GM23338 (cell line): Measurements from ENCODE around the gene CLTA. TPM values are rescaled to one million over a fixed set of nuclear protein-coding genes. Genes with fewer than 3 reads are reported as not detected.

Source experiments
- ATAC-seq: fragments of 200-7000 bp; cut with Tn5 transposase; 3 replicates; pipeline ENCODE4 v1.9.1; 2020
- DNase-seq: peaks from one replicate; pipeline ENCODE4 v3.0.0-alpha.2; 2015; ENCODE audit warnings: low spot score
- H2AFZ ChIP-seq: fragments of 200-600 bp; sonication (generic); 2 replicates; pipeline ENCODE4 v1.8.0; 2016; ENCODE audit warnings: antibody characterized with exemption, mild to moderate bottlenecking, moderate library complexity
- H3F3A ChIP-seq: fragments of 200-600 bp; sonication (generic); replicated peaks from 2 replicates; pipeline ENCODE4 v1.8.0; 2017; ENCODE audit warnings: antibody characterized with exemption, mixed run types, low read depth
- H3K27ac ChIP-seq: fragments of 200-600 bp; sonication (generic); 2 replicates; pipeline ENCODE4 v1.6.1; 2016; ENCODE audit warnings: low read depth
- H3K27me3 ChIP-seq: fragments of 200-600 bp; sonication (generic); 2 replicates; pipeline ENCODE4 v1.8.0; 2016; ENCODE audit warnings: mild to moderate bottlenecking, mixed run types, moderate library complexity; ENCODE audit not compliant: insufficient read depth
- H3K36me3 ChIP-seq: fragments of 200-600 bp; sonication (generic); 2 replicates; pipeline ENCODE4 v1.8.0; 2016; ENCODE audit warnings: mild to moderate bottlenecking; ENCODE audit not compliant: insufficient read depth
- H3K4me1 ChIP-seq: fragments of 200-600 bp; sonication (generic); 2 replicates; pipeline ENCODE4 v1.8.0; 2016; ENCODE audit warnings: mild to moderate bottlenecking, moderate library complexity; ENCODE audit not compliant: insufficient read depth
- H3K4me2 ChIP-seq: fragments of 200-600 bp; sonication (generic); 2 replicates; pipeline ENCODE4 v1.7.1; 2017; ENCODE audit warnings: mixed run types
- H3K4me3 ChIP-seq: fragments of 200-600 bp; sonication (generic); 2 replicates; pipeline ENCODE4 v1.6.1; 2016; ENCODE audit warnings: mixed run types
- H3K79me2 ChIP-seq: fragments of 200-600 bp; sonication (generic); replicated peaks from 2 replicates; pipeline ENCODE4 v1.8.0; 2017; ENCODE audit warnings: mild to moderate bottlenecking; ENCODE audit not compliant: insufficient read depth
- H3K9me2 ChIP-seq: fragments of 200-600 bp; sonication (generic); 2 replicates; pipeline ENCODE4 v1.8.0; 2017; ENCODE audit not compliant: insufficient read depth
- H4K20me1 ChIP-seq: fragments of 200-600 bp; sonication (generic); replicated peaks from 2 replicates; pipeline ENCODE4 v1.8.0; 2017; ENCODE audit warnings: mild to moderate bottlenecking; ENCODE audit not compliant: insufficient read depth
- H3K27ac Mint-ChIP-seq: 2 replicates; pipeline ENCODE4 v1.8.0; 2020; ENCODE audit warnings: inconsistent platforms, mild to moderate bottlenecking, moderate library complexity, mixed read lengths
- H3K27me3 Mint-ChIP-seq: 3 replicates; pipeline ENCODE4 v1.8.0; 2022; ENCODE audit warnings: low read depth, mild to moderate bottlenecking, moderate library complexity, mixed read lengths, inconsistent platforms; ENCODE audit not compliant: insufficient read depth, poor library complexity
- H3K36me3 Mint-ChIP-seq: 3 replicates; pipeline ENCODE4 v1.8.0; 2021; ENCODE audit warnings: low read depth, mild to moderate bottlenecking, inconsistent platforms, moderate library complexity, mixed read lengths
- H3K4me1 Mint-ChIP-seq: 3 replicates; pipeline ENCODE4 v1.8.0; 2020; ENCODE audit warnings: mild to moderate bottlenecking, inconsistent platforms, mixed read lengths
- H3K4me3 Mint-ChIP-seq: 3 replicates; pipeline ENCODE4 v1.8.0; 2021; ENCODE audit warnings: moderate library complexity, mild to moderate bottlenecking, inconsistent platforms, mixed read lengths
- H3K9me3 Mint-ChIP-seq: 3 replicates; pipeline ENCODE4 v1.8.0; 2020; ENCODE audit warnings: moderate library complexity, mild to moderate bottlenecking, inconsistent platforms, mixed read lengths
- CREB1 ChIP-seq: fragments of 250-450 bp; sonication (Bioruptor Pico); IDR thresholded peaks from 2 replicates; pipeline ENCODE4 v1.5.0; 2020; ENCODE audit warnings: low read depth, mild to moderate bottlenecking, moderate library complexity
- EZH2 ChIP-seq: fragments of 200-600 bp; sonication (generic); IDR thresholded peaks from one replicate; pipeline ENCODE4 v1.8.0; 2017; ENCODE audit warnings: antibody characterized with exemption, mild to moderate bottlenecking, low read depth; ENCODE audit not compliant: unreplicated experiment
- EZH2phosphoT487 ChIP-seq: fragments of 200-600 bp; sonication (generic); IDR thresholded peaks from one replicate; pipeline ENCODE4 v1.8.1; 2018; ENCODE audit warnings: antibody characterized with exemption; ENCODE audit not compliant: unreplicated experiment
- JUNB ChIP-seq: IDR thresholded peaks from one replicate; pipeline ENCODE4 v1.6.1; 2016; ENCODE audit warnings: antibody characterized with exemption; ENCODE audit not compliant: unreplicated experiment
- NANOG ChIP-seq: IDR thresholded peaks from 2 replicates; pipeline ENCODE4 v1.6.1; 2016; ENCODE audit warnings: antibody characterized with exemption, borderline replicate concordance
- POLR2AphosphoS5 ChIP-seq: IDR thresholded peaks from 2 replicates; pipeline ENCODE4 v1.6.1; 2016; ENCODE audit warnings: antibody characterized with exemption, low read depth
- ZNF114 ChIP-seq: fragments of 250-450 bp; sonication (Bioruptor Pico); IDR thresholded peaks from 2 replicates; pipeline ENCODE4 v1.5.0; 2020; ENCODE audit warnings: mild to moderate bottlenecking, moderate library complexity
- ZNF331 ChIP-seq: fragments of 250-450 bp; sonication (Bioruptor Pico); IDR thresholded peaks from 2 replicates; pipeline ENCODE4 v1.5.0; 2020; ENCODE audit warnings: low read depth, mild to moderate bottlenecking, moderate library complexity
- polyA plus RNA-seq: library from polyadenylated mRNA; unstranded; fragments of >200 nt; fragmentation: Nextera tagmentation; extraction: Ambion mirVana; gene quantifications from 2 replicates; pipeline ENCODE4 v1.2.1, GENCODE V29; 2016
- total RNA-seq: library from RNA; depleted of rRNA; stranded (reverse); fragments of >200 nt; shearing (Covaris generic); gene quantifications from 2 replicates; pipeline ENCODE4 v1.2.3, GENCODE V29; 2014
- TF ChIP-seq, protein P1 (sequence below): IDR thresholded peaks from 2 replicates; pipeline ENCODE4 v1.6.1; 2016; ENCODE audit warnings: antibody characterized with exemption
- TF ChIP-seq, protein P2 (sequence below), 2 experiments: fragments of 200-600 bp in 1 of 2; sonication (generic) in 1 of 2; conservative IDR thresholded peaks; 2 replicates each; pipeline versions ENCODE4 v1.5.1 to v1.6.1; 2016 to 2017; ENCODE audit warnings: antibody characterized with exemption in 2 of 2, low read depth in 2 of 2, mild to moderate bottlenecking in 2 of 2, moderate library complexity in 1 of 2
- TF ChIP-seq, protein P3 (sequence below): fragments of 250-450 bp; sonication (Bioruptor Pico); IDR thresholded peaks from 2 replicates; pipeline ENCODE4 v1.5.0; 2020; ENCODE audit warnings: mild to moderate bottlenecking, moderate library complexity

The CLTA gene
- total and polyA plus RNA-seq, 2 experiments from 2014 or later: 223 to 259 TPM

DNA sequence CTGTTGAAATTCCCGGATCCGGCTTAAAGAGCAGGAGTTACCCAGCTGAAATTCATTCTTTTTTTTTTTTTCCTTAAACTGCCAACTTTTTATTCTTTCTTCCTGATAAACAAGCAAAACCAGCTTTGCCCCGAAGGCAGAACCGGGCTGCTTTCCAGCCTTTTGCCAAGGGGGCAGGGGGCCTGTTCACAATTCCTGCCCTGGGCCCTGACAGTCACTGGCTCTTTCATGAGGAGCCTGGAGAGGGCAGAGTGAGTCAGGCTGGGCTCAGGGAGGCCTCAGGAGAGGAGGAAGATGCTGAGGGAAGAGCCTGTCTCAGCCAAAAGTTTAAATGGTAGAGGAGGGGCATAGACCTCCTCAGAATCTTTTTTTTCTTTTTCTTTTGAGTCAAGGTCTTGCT is 49.4 kb upstream of the CLTA start:
- H3K36me3 Mint-ChIP-seq: peaks cover 12% of the 10 kb centered on the region
- TF ChIP-seq, protein P1, sequence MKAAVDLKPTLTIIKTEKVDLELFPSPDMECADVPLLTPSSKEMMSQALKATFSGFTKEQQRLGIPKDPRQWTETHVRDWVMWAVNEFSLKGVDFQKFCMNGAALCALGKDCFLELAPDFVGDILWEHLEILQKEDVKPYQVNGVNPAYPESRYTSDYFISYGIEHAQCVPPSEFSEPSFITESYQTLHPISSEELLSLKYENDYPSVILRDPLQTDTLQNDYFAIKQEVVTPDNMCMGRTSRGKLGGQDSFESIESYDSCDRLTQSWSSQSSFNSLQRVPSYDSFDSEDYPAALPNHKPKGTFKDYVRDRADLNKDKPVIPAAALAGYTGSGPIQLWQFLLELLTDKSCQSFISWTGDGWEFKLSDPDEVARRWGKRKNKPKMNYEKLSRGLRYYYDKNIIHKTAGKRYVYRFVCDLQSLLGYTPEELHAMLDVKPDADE: no peak
- TF ChIP-seq, protein P2, sequence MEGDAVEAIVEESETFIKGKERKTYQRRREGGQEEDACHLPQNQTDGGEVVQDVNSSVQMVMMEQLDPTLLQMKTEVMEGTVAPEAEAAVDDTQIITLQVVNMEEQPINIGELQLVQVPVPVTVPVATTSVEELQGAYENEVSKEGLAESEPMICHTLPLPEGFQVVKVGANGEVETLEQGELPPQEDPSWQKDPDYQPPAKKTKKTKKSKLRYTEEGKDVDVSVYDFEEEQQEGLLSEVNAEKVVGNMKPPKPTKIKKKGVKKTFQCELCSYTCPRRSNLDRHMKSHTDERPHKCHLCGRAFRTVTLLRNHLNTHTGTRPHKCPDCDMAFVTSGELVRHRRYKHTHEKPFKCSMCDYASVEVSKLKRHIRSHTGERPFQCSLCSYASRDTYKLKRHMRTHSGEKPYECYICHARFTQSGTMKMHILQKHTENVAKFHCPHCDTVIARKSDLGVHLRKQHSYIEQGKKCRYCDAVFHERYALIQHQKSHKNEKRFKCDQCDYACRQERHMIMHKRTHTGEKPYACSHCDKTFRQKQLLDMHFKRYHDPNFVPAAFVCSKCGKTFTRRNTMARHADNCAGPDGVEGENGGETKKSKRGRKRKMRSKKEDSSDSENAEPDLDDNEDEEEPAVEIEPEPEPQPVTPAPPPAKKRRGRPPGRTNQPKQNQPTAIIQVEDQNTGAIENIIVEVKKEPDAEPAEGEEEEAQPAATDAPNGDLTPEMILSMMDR (conservative IDR thresholded peaks at IDR 0.05; ENCODE audit: low read depth in 2 of 2): peak; percentile 36 to 61
- no peak for TF ChIP-seq JUNB
- Histone ChIP-seq H3K27me3 (peaks cover 38% of the 10 kb centered on the region), H3K4me2 (no peak overlapping the region), H3K27ac (no peak overlapping the region), H3K4me3 (no peak overlapping the region), H4K20me1 (peaks cover 6% of the 10 kb centered on the region; the same call in 1 of the 2 replicates), H3K36me3 (no peaks in the 10 kb centered on the region), H3K9me2 (0 out of 2 replicates have a peak, but pooled peaks cover 3% of the 10 kb centered on the region), H3K79me2 (no peaks in the 10 kb centered on the region), H2AFZ (no peak overlapping the region), H3K4me1 (peaks cover 11% of the 10 kb centered on the region; the same call in 1 of the 2 replicates), H3F3A (no peaks in the 10 kb centered on the region)
- DNase-seq (peak; percentile 59), ATAC-seq (peak; percentile 48)
- peaks cover 11% of the 10 kb centered on the region for H3K9me3 Mint-ChIP-seq
- H3K27me3 Mint-ChIP-seq: peaks cover 26% of the 10 kb centered on the region
- no peak overlapping the region for H3K4me3 Mint-ChIP-seq
- peaks cover 16% of the 10 kb centered on the region for H3K4me1 Mint-ChIP-seq
- no peak overlapping the region for H3K27ac Mint-ChIP-seq

DNA sequence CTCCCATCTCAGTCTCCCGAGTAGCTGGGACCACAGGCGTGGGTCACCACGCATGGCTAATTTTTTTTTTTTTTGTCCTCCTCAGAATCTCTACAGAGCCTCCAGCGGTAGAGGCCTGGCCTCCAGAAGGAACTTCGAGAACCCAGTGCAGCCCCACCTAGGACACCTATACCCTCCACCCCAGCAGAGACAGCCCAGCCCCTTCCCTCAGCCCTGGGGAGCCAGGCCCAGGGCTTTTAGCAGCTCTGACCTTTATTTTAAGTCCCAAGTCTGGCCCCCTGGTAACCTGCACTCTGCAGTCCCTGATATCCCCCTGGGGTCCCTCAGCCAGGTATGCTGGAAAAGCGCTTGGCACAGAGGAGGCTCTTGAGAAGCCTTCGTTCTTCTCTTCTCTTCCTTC is 49.0 kb upstream of the CLTA start:
- no peak overlapping the region for H3K4me3 Mint-ChIP-seq
- Histone ChIP-seq H3K27me3 (peaks cover 35% of the 10 kb centered on the region), H3K4me2 (no peak overlapping the region), H3K9me2 (0 out of 2 replicates have a peak, but pooled peaks cover 3% of the 10 kb centered on the region), H3K4me3 (no peak overlapping the region), H3K36me3 (no peaks in the 10 kb centered on the region), H3K27ac (no peak overlapping the region), H3K79me2 (no peaks in the 10 kb centered on the region), H3K4me1 (peaks cover 11% of the 10 kb centered on the region; the same call in 1 of the 2 replicates), H2AFZ (no peak overlapping the region), H3F3A (no peaks in the 10 kb centered on the region), H4K20me1 (peaks cover 6% of the 10 kb centered on the region; the same call in 1 of the 2 replicates)
- DNase-seq: no peak
- H3K4me1 Mint-ChIP-seq: peaks cover 16% of the 10 kb centered on the region
- H3K9me3 Mint-ChIP-seq: peaks cover 13% of the 10 kb centered on the region
- peaks cover 26% of the 10 kb centered on the region for H3K27me3 Mint-ChIP-seq
- peaks cover 14% of the 10 kb centered on the region for H3K36me3 Mint-ChIP-seq
- ATAC-seq: no peak
- H3K27ac Mint-ChIP-seq: no peak overlapping the region
- TF ChIP-seq, protein P1: no peak
- TF ChIP-seq CREB1 (CRISPR knock-in tag) (no peak), NANOG (no peak), POLR2AphosphoS5 (no peak), EZH2 (no peak), ZNF331 (CRISPR knock-in tag) (no peak), JUNB (no peak), EZH2phosphoT487 (no peak), ZNF114 (CRISPR knock-in tag) (no peak)
- TF ChIP-seq, protein P3, sequence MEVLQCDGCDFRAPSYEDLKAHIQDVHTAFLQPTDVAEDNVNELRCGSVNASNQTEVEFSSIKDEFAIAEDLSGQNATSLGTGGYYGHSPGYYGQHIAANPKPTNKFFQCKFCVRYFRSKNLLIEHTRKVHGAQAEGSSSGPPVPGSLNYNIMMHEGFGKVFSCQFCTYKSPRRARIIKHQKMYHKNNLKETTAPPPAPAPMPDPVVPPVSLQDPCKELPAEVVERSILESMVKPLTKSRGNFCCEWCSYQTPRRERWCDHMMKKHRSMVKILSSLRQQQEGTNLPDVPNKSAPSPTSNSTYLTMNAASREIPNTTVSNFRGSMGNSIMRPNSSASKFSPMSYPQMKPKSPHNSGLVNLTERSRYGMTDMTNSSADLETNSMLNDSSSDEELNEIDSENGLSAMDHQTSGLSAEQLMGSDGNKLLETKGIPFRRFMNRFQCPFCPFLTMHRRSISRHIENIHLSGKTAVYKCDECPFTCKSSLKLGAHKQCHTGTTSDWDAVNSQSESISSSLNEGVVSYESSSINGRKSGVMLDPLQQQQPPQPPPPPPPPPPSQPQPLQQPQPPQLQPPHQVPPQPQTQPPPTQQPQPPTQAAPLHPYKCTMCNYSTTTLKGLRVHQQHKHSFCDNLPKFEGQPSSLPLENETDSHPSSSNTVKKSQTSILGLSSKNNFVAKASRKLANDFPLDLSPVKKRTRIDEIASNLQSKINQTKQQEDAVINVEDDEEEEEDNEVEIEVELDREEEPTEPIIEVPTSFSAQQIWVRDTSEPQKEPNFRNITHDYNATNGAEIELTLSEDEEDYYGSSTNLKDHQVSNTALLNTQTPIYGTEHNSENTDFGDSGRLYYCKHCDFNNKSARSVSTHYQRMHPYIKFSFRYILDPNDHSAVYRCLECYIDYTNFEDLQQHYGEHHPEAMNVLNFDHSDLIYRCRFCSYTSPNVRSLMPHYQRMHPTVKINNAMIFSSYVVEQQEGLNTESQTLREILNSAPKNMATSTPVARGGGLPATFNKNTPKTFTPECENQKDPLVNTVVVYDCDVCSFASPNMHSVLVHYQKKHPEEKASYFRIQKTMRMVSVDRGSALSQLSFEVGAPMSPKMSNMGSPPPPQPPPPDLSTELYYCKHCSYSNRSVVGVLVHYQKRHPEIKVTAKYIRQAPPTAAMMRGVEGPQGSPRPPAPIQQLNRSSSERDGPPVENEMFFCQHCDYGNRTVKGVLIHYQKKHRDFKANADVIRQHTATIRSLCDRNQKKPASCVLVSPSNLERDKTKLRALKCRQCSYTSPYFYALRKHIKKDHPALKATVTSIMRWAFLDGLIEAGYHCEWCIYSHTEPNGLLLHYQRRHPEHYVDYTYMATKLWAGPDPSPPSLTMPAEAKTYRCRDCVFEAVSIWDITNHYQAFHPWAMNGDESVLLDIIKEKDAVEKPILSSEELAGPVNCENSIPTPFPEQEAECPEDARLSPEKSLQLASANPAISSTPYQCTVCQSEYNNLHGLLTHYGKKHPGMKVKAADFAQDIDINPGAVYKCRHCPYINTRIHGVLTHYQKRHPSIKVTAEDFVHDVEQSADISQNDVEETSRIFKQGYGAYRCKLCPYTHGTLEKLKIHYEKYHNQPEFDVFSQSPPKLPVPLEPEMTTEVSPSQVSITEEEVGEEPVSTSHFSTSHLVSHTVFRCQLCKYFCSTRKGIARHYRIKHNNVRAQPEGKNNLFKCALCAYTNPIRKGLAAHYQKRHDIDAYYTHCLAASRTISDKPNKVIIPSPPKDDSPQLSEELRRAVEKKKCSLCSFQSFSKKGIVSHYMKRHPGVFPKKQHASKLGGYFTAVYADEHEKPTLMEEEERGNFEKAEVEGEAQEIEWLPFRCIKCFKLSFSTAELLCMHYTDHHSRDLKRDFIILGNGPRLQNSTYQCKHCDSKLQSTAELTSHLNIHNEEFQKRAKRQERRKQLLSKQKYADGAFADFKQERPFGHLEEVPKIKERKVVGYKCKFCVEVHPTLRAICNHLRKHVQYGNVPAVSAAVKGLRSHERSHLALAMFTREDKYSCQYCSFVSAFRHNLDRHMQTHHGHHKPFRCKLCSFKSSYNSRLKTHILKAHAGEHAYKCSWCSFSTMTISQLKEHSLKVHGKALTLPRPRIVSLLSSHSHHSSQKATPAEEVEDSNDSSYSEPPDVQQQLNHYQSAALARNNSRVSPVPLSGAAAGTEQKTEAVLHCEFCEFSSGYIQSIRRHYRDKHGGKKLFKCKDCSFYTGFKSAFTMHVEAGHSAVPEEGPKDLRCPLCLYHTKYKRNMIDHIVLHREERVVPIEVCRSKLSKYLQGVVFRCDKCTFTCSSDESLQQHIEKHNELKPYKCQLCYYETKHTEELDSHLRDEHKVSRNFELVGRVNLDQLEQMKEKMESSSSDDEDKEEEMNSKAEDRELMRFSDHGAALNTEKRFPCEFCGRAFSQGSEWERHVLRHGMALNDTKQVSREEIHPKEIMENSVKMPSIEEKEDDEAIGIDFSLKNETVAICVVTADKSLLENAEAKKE (CRISPR knock-in tag): no peak
